ENCODE results near the gene ANKRD55. TPM values are rescaled to one million over a fixed set of nuclear protein-coding genes. Genes with fewer than 3 reads are reported as not detected.
"Not testable (repeated sequence)": the region's sequence is repeated elsewhere in the genome, so short reads cannot be mapped to it uniquely, and the experiment has no call there.

The ANKRD55 gene
- total RNA-seq, 1 donor from 2014 or later: 0.18 TPM

- no peak for DNase-seq (ENCODE audit: low spot score in 2 of 2, unreplicated experiment in 2 of 2)
- Mint-ChIP-seq H3K27ac (peak overlapping the region; percentile 81), H3K4me3 (no peak overlapping the region), H3K4me1 (peaks cover 34% of the 10 kb centered on the region), H3K36me3 (peaks cover 8% of the 10 kb centered on the region), H3K9me3 (peaks cover 17% of the 10 kb centered on the region), H3K27me3 (ENCODE audit: low read depth) (no peaks in the 10 kb centered on the region)
- no peak for TF ChIP-seq CTCF (IDR thresholded peaks at IDR 0.05; ENCODE audit: unreplicated experiment)
Measured at GRCh38 chr5:56251918-56252553, 18.9 kb upstream of the ANKRD55 start.

- peaks cover 14% of the 10 kb centered on the region for H3K9me3 Mint-ChIP-seq
- peak overlapping the region; percentile 60 for H3K27ac Mint-ChIP-seq
- H3K4me1 Mint-ChIP-seq: peaks cover 34% of the 10 kb centered on the region
- H3K36me3 Mint-ChIP-seq: peaks cover 5% of the 10 kb centered on the region
- no peak for DNase-seq (ENCODE audit: low spot score in 2 of 2, unreplicated experiment in 2 of 2)
- no peak for TF ChIP-seq CTCF (IDR thresholded peaks at IDR 0.05; ENCODE audit: unreplicated experiment)
- no peaks in the 10 kb centered on the region for H3K27me3 Mint-ChIP-seq (ENCODE audit: low read depth)
- no peak overlapping the region for H3K4me3 Mint-ChIP-seq
Measured at GRCh38 chr5:56251440-56251839, 18.3 kb upstream of the ANKRD55 start.

- TF ChIP-seq CTCF (IDR thresholded peaks at IDR 0.05; ENCODE audit: unreplicated experiment): no peak
Measured at GRCh38 chr5:56250011-56250410, 16.9 kb upstream of the ANKRD55 start.

GRCh38 chr5:56249085-56249484, 16.0 kb upstream of the ANKRD55 start:
- H3K4me1 Mint-ChIP-seq: peaks cover 41% of the 10 kb centered on the region
- not testable (repeated sequence) for H3K36me3 Mint-ChIP-seq; H3K9me3 Mint-ChIP-seq; H3K27ac Mint-ChIP-seq; DNase-seq (ENCODE audit: low spot score in 2 of 2, unreplicated experiment in 2 of 2); H3K27me3 Mint-ChIP-seq (ENCODE audit: low read depth); H3K4me3 Mint-ChIP-seq

More at GRCh38 chr5:56250011-56250410, 16.9 kb upstream of the ANKRD55 start:
- no peak overlapping the region for H3K4me3 Mint-ChIP-seq
- peaks cover 36% of the 10 kb centered on the region for H3K4me1 Mint-ChIP-seq
- no peaks in the 10 kb centered on the region for H3K36me3 Mint-ChIP-seq
- H3K27ac Mint-ChIP-seq: no peak overlapping the region
- peaks cover 8% of the 10 kb centered on the region for H3K9me3 Mint-ChIP-seq
- no peaks in the 10 kb centered on the region for H3K27me3 Mint-ChIP-seq (ENCODE audit: low read depth)
- no peak for DNase-seq (ENCODE audit: low spot score in 2 of 2, unreplicated experiment in 2 of 2)

- no peak for TF ChIP-seq CTCF (IDR thresholded peaks at IDR 0.05; ENCODE audit: unreplicated experiment)
- H3K36me3 Mint-ChIP-seq: peaks cover 3% of the 10 kb centered on the region
- peak overlapping the region; percentile 66 for H3K27ac Mint-ChIP-seq
- H3K4me1 Mint-ChIP-seq: peaks cover 33% of the 10 kb centered on the region
- no peak for DNase-seq (ENCODE audit: low spot score in 2 of 2, unreplicated experiment in 2 of 2)
- no peaks in the 10 kb centered on the region for H3K27me3 Mint-ChIP-seq (ENCODE audit: low read depth)
- no peak overlapping the region for H3K4me3 Mint-ChIP-seq
- peaks cover 8% of the 10 kb centered on the region for H3K9me3 Mint-ChIP-seq
Measured at GRCh38 chr5:56247592-56247991, 14.5 kb upstream of the ANKRD55 start.

GRCh38 chr5:56246769-56247168, 13.6 kb upstream of the ANKRD55 start:
- no peak overlapping the region for H3K27ac Mint-ChIP-seq
- no peak for TF ChIP-seq CTCF (IDR thresholded peaks at IDR 0.05; ENCODE audit: unreplicated experiment)
- peaks cover 9% of the 10 kb centered on the region for H3K9me3 Mint-ChIP-seq
- peaks cover 3% of the 10 kb centered on the region for H3K36me3 Mint-ChIP-seq
- no peak for DNase-seq (ENCODE audit: low spot score in 2 of 2, unreplicated experiment in 2 of 2)
- H3K4me1 Mint-ChIP-seq: peaks cover 24% of the 10 kb centered on the region
- H3K4me3 Mint-ChIP-seq: no peak overlapping the region
- no peaks in the 10 kb centered on the region for H3K27me3 Mint-ChIP-seq (ENCODE audit: low read depth)

Measured in mesothelial cell of epicardium (in vitro differentiated cells).